CD14-positive monocyte (primary cell): ENCODE results near the gene COL17A1. TPM values are rescaled to one million over a fixed set of nuclear protein-coding genes. Genes with fewer than 3 reads are reported as not detected.

Experiments
- DNase-seq, 3 donors: peaks; one replicate each; pipeline ENCODE4 v3.0.0-alpha.2; 2011 to 2022
- H2AFZ ChIP-seq: 2 replicates; pipeline ENCODE4 v1.6.0; 2012; ENCODE audit warnings: mild to moderate bottlenecking, low read depth, low read length, inconsistent platforms; ENCODE audit not compliant: insufficient read depth, poor library complexity, severe bottlenecking
- H3K27ac ChIP-seq, 2 donors: 1 replicate in 1 of 2; 2 replicates in 1 of 2; pipeline ENCODE4 v1.5.1; 2012 to 2013; ENCODE audit warnings: low read length in 2 of 2, control low read depth in 1 of 2, inconsistent platforms in 1 of 2, low read depth in 1 of 2, mild to moderate bottlenecking in 1 of 2
- H3K27me3 ChIP-seq, 2 donors: one replicate each; pipeline versions ENCODE4 v1.6.0 to v1.6.1; 2011 to 2013; ENCODE audit warnings: low read length in 2 of 2; ENCODE audit not compliant: control insufficient read depth in 2 of 2, insufficient read depth in 2 of 2
- H3K36me3 ChIP-seq, 2 donors: replicated peaks in 1 of 2; 1 replicate in 1 of 2; 2 replicates in 1 of 2; pipeline versions ENCODE4 v1.5.1 to v1.6.1; 2012 to 2013; ENCODE audit warnings: low read length in 2 of 2, control low read depth in 1 of 2, inconsistent platforms in 1 of 2, mild to moderate bottlenecking in 1 of 2; ENCODE audit not compliant: insufficient read depth in 2 of 2, control insufficient read depth in 1 of 2
- H3K4me1 ChIP-seq, 2 donors: 1 replicate in 1 of 2; 2 replicates in 1 of 2; pipeline versions ENCODE4 v1.5.1 to v1.6.1; 2012 to 2013; ENCODE audit warnings: low read length in 2 of 2, control low read depth in 1 of 2, inconsistent platforms in 1 of 2, mild to moderate bottlenecking in 1 of 2, moderate library complexity in 1 of 2; ENCODE audit not compliant: insufficient read depth in 2 of 2, control insufficient read depth in 1 of 2
- H3K4me2 ChIP-seq: replicated peaks from 2 replicates; pipeline ENCODE3; 2012; ENCODE audit warnings: low read length, moderate library complexity, mild to moderate bottlenecking; ENCODE audit not compliant: poor library complexity, severe bottlenecking; ENCODE audit errors: extremely low read depth
- H3K4me3 ChIP-seq, 3 experiments: fragments of 200-600 bp in 1 of 3; sonication (generic) in 1 of 3; replicated peaks in 1 of 3; 1 replicate in 2 of 3; 2 replicates in 1 of 3; pipeline ENCODE4 v1.5.1; 2011 to 2013; ENCODE audit warnings: low read length in 3 of 3, mild to moderate bottlenecking in 3 of 3, control low read depth in 2 of 3, low read depth in 2 of 3, inconsistent platforms in 1 of 3, moderate library complexity in 1 of 3
- H3K79me2 ChIP-seq: 2 replicates; pipeline ENCODE4 v1.6.0; 2012; ENCODE audit warnings: mild to moderate bottlenecking, control low read depth, inconsistent platforms, low read length, moderate library complexity; ENCODE audit not compliant: insufficient read depth
- H3K9ac ChIP-seq: 2 replicates; pipeline ENCODE4 v1.6.0; 2017; ENCODE audit warnings: low read length, mild to moderate bottlenecking; ENCODE audit not compliant: insufficient read depth, poor library complexity, severe bottlenecking
- H3K9me3 ChIP-seq, 2 donors: replicated peaks in 1 of 2; 1 replicate in 1 of 2; 2 replicates in 1 of 2; pipeline versions ENCODE4 v1.5.1 to v1.6.1; 2012 to 2013; ENCODE audit warnings: low read length in 2 of 2, control low read depth in 1 of 2; ENCODE audit not compliant: control insufficient read depth in 1 of 2, insufficient read depth in 1 of 2
- H4K20me1 ChIP-seq: 2 replicates; pipeline ENCODE4 v1.6.0; 2012; ENCODE audit warnings: mild to moderate bottlenecking, low read length, control low read depth, moderate library complexity; ENCODE audit not compliant: insufficient read depth
- H3K27ac Mint-ChIP-seq, 7 donors: one replicate each; pipeline ENCODE4 v1.8.0; 2020; ENCODE audit warnings: mild to moderate bottlenecking in 7 of 7, mixed read lengths in 7 of 7, moderate library complexity in 6 of 7, inconsistent platforms in 2 of 7
- H3K27me3 Mint-ChIP-seq, 3 donors: one replicate each; pipeline ENCODE4 v1.8.0; 2021 to 2022; ENCODE audit warnings: low read depth in 3 of 3, mild to moderate bottlenecking in 3 of 3, mixed read lengths in 3 of 3, moderate library complexity in 3 of 3, inconsistent platforms in 1 of 3
- H3K36me3 Mint-ChIP-seq, 2 donors: one replicate each; pipeline ENCODE4 v1.8.0; 2020; ENCODE audit warnings: mixed read lengths in 2 of 2, inconsistent platforms in 1 of 2, mild to moderate bottlenecking in 1 of 2
- H3K4me1 Mint-ChIP-seq: one replicate; pipeline ENCODE4 v1.8.0; 2020; ENCODE audit warnings: mild to moderate bottlenecking, mixed read lengths
- H3K4me3 Mint-ChIP-seq, 2 donors: one replicate each; pipeline ENCODE4 v1.8.0; 2020; ENCODE audit warnings: mild to moderate bottlenecking in 2 of 2, mixed read lengths in 2 of 2, moderate library complexity in 1 of 2
- H3K9me3 Mint-ChIP-seq, 7 donors: one replicate each; pipeline ENCODE4 v1.8.0; 2020 to 2022; ENCODE audit warnings: mixed read lengths in 7 of 7, mild to moderate bottlenecking in 6 of 7, moderate library complexity in 6 of 7, inconsistent platforms in 2 of 7
- CTCF ChIP-seq: fragments of 200-600 bp; IDR thresholded peaks from one replicate; pipeline ENCODE4 v1.8.0; 2022; ENCODE audit warnings: antibody characterized with exemption, mild to moderate bottlenecking
- WGBS: methylation state at CpG from one replicate; pipeline ENCODE4 v1.1.5; 2013; ENCODE audit warnings: missing lambda C conversion rate; ENCODE audit not compliant: insufficient coverage; 5-methylcytosine and 5-hydroxymethylcytosine counted together
- intact Hi-C, 2 donors: fragments of 100-400 bp; cut with micrococcal nuclease; formaldehyde crosslinking; loops; one replicate each; pipeline versions ENCODE4 v1.15.0 to v1.15.1; 2023
- polyA plus RNA-seq, 3 donors: library from polyadenylated mRNA; depleted of rRNA in 1 of 3; unstranded in 2 of 3; stranded (reverse) in 1 of 3; fragments of 300-500 nt in 2 of 3; fragments of >200 nt in 1 of 3; fragmentation: Illumina TruSeq in 2 of 3; gene quantifications; 1 replicate in 2 of 3; 2 replicates in 1 of 3; pipeline ENCODE4 v1.2.3, GENCODE V29; 2012 to 2021

The COL17A1 gene
- polyA plus RNA-seq, 3 donors = not detected

DNA sequence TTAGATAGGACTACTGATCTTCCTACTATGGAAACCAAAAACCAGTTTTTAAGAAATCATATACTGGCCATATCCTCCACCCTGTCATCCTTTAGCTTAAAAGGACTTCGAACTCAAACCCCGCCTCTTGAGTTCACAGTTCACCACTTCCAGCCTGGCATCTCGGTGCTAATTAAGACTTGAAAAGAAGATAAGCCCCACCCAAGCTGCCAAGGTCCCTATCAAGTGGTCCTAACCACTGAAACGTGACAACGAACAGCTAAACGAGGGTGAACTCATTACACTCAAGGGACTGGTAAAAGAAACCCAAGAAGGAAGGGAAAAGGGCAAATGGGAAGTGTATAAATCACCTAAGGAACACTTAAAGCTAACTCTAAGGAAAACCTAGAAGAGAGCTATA, 16.1 kb downstream of the COL17A1 start:
- Histone ChIP-seq H3K9me3 (no peaks in the 10 kb centered on the region), H3K4me2 (no peak overlapping the region), H3K4me1 (no peaks in the 10 kb centered on the region), H3K4me3 (no peak overlapping the region), H3K27me3 (no peaks in the 10 kb centered on the region), H3K9ac (no peak overlapping the region), H3K27ac (no peak overlapping the region), H3K36me3 (no peaks in the 10 kb centered on the region), H3K79me2 (no peaks in the 10 kb centered on the region), H2AFZ (peak overlapping the region; percentile 5), H4K20me1 (no peaks in the 10 kb centered on the region)
- H3K4me3 Mint-ChIP-seq = no peak overlapping the region
- peaks cover 0 to 6% (median 0%) of the 10 kb centered on the region in 3 donors for H3K27me3 Mint-ChIP-seq
- no peaks in the 10 kb centered on the region for H3K4me1 Mint-ChIP-seq
- DNase-seq = no peak
- 84% methylated on average over 3 of the region's 6 CpGs for WGBS
- H3K9me3 Mint-ChIP-seq = peaks cover 0 to 2% (median 0%) of the 10 kb centered on the region in 7 donors
- H3K36me3 Mint-ChIP-seq = no peaks in the 10 kb centered on the region
- intact Hi-C loops = loop anchor here in 1 of 2 donors (10.0 kb wide), 1 partner anchor 65 kb away; no protein-coding TSS in a partner anchor
- TF ChIP-seq CTCF = no peak
- no peak overlapping the region for H3K27ac Mint-ChIP-seq

GRCh38 chr10:104067525-104067924, 18.2 kb downstream of the COL17A1 start:
- Mint-ChIP-seq H3K36me3 (no peaks in the 10 kb centered on the region), H3K9me3 (peaks cover 0 to 2% (median 0%) of the 10 kb centered on the region in 7 donors), H3K27me3 (peaks cover 0 to 5% (median 1%) of the 10 kb centered on the region in 3 donors), H3K27ac (no peak overlapping the region), H3K4me1 (no peaks in the 10 kb centered on the region), H3K4me3 (no peak overlapping the region)
- H4K20me1 ChIP-seq = no peaks in the 10 kb centered on the region
- no peak overlapping the region for H3K4me3 ChIP-seq
- H3K4me2 ChIP-seq = no peak overlapping the region
- H3K9me3 ChIP-seq = no peaks in the 10 kb centered on the region
- no peaks in the 10 kb centered on the region for H3K36me3 ChIP-seq
- WGBS = 97% methylated on average over 12 of the region's 12 CpGs
- no peak for TF ChIP-seq CTCF
- no peaks in the 10 kb centered on the region for H3K27me3 ChIP-seq
- no peaks in the 10 kb centered on the region for H3K79me2 ChIP-seq
- no peak overlapping the region for H2AFZ ChIP-seq
- intact Hi-C loops = no loop called here
- H3K4me1 ChIP-seq = no peaks in the 10 kb centered on the region
- no peak overlapping the region for H3K27ac ChIP-seq
- DNase-seq = no peak
- H3K9ac ChIP-seq = no peak overlapping the region
